Hepatic stellate cell (primary cell): Measurements from ENCODE around the gene MYOT.

Source experiments
- DNase-seq: peaks from one replicate; pipeline ENCODE4 v3.0.0; 2011; ENCODE audit warnings: low spot score

The MYOT gene

GRCh38 chr5:137901011-137901817 is 33.6 kb downstream of the MYOT start:
- no peak for DNase-seq

- DNase-seq: no peak
Observed at GRCh38 chr5:137902408-137903133, 34.9 kb downstream of the MYOT start.

- no peak for DNase-seq
Observed at GRCh38 chr5:137914758-137915157, 47.1 kb downstream of the MYOT start.

- DNase-seq: no peak
Observed at GRCh38 chr5:137916923-137917322, 49.3 kb downstream of the MYOT start.

- no peak for DNase-seq
Observed at GRCh38 chr5:137921931-137922330, 54.3 kb downstream of the MYOT start.

- DNase-seq: no peak
Observed at GRCh38 chr5:137923856-137924255, 56.2 kb downstream of the MYOT start.

- DNase-seq: no peak
Observed at GRCh38 chr5:137932800-137933199, 65.1 kb downstream of the MYOT start.

GRCh38 chr5:137933491-137933911 is 65.8 kb downstream of the MYOT start:
- DNase-seq: no peak

GRCh38 chr5:137935190-137935589 is 67.5 kb downstream of the MYOT start:
- DNase-seq: no peak

GRCh38 chr5:137935694-137936093 is 68.0 kb downstream of the MYOT start:
- DNase-seq: no peak
